ENCODE measurements around the gene TGIF1.

TGIF1 gene

DNA sequence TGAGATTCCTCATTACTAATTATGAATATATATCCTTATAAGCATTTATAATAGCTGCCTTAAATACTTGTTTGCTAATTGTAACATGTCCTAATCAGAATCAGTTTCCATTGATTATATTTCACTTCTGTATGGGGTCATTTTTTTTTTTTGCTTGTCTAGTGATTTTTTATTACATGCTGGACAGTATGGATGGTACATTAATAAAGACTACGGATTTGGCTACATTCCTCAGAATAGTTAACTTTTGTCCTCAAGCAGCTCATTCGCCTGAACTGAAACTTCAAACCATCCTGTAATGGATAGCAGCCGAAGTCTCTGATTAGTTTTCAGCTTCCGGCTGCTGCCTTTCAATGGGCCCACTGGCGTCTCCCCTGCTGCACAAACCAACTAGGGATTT is 11.7 kb downstream of the TGIF1 start:
- TF ChIP-seq, protein P1, sequence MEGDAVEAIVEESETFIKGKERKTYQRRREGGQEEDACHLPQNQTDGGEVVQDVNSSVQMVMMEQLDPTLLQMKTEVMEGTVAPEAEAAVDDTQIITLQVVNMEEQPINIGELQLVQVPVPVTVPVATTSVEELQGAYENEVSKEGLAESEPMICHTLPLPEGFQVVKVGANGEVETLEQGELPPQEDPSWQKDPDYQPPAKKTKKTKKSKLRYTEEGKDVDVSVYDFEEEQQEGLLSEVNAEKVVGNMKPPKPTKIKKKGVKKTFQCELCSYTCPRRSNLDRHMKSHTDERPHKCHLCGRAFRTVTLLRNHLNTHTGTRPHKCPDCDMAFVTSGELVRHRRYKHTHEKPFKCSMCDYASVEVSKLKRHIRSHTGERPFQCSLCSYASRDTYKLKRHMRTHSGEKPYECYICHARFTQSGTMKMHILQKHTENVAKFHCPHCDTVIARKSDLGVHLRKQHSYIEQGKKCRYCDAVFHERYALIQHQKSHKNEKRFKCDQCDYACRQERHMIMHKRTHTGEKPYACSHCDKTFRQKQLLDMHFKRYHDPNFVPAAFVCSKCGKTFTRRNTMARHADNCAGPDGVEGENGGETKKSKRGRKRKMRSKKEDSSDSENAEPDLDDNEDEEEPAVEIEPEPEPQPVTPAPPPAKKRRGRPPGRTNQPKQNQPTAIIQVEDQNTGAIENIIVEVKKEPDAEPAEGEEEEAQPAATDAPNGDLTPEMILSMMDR (IDR thresholded peaks at IDR 0.05; ENCODE audit: insufficient read depth, low read length, missing control alignments): no peak
- CTCF ChIA-PET: interaction anchor here (0.7 to 7.3 kb wide), 6 partner anchors 9 to 204 kb away, joined by 3 to 56 read pairs (median 18); no protein-coding TSS in a partner anchor
- POLR2A ChIA-PET: no interaction called here

DNA sequence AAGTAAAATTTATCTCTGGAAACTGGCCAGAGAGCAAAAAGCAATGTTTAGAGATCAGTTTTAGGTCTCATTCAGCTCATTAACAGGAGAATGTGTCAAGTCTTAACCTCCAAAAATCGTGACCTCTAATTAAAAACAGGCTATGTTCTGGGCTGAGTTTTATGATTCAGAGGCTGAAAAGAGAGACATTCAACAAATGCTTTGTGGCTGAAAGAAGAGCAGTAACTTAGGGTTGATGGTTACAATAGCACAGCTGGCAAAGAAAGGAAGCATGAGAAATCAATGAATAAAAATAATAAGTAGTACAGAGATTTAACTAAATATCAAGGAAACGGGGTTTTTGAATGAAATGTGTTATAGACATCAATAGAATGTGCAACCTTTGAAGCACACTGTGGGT is 13.1 kb downstream of the TGIF1 start:
- TF ChIP-seq, protein P1 (IDR thresholded peaks at IDR 0.05; ENCODE audit: insufficient read depth, low read length, missing control alignments): no peak
- H3K4me3 ChIP-seq (ENCODE audit: low read depth, low read length): no peak overlapping the region
- DNase-seq (ENCODE audit: low read depth, low spot score): no peak
- ChIA-PET POLR2A (interaction anchor here (0.5 kb wide), 1 partner anchor 166 kb away, joined by 3 read pairs; no protein-coding TSS in a partner anchor), CTCF (interaction anchor here (2.7 to 7.3 kb wide), 4 partner anchors 10 to 203 kb away, joined by 8 to 56 read pairs (median 32); no protein-coding TSS in a partner anchor)

More for the DNA sequence above, 11.7 kb downstream of the TGIF1 start:
- no peak for DNase-seq (ENCODE audit: low read depth, low spot score)
- no peak overlapping the region for H3K4me3 ChIP-seq (ENCODE audit: low read depth, low read length)

DNA sequence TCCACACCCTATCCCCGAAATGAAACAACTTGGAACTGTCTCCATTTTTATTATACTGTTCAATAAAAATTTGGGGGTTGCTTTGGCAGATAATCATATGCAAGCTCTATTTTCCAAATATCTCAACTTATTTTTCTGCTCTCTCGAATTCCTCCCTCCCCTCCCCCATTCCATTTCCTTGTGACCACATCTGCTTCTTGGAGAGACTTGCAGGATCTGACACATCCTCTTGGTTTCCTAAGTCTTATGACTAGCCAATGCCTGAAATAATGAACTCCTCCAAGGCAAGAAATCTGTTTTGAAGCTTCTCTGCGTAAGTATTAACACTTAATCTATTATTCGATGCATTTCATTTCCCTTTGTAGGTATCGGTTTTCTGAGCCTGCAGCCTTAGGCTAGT is 16.1 kb downstream of the TGIF1 start:
- DNase-seq (ENCODE audit: low read depth, low spot score): no peak
- ChIA-PET CTCF (interaction anchor here (0.6 to 7.2 kb wide), 9 partner anchors 9 to 200 kb away, joined by 3 to 56 read pairs (median 4); no protein-coding TSS in a partner anchor), POLR2A (interaction anchor here (0.6 to 1.4 kb wide), 5 partner anchors 10 to 138 kb away, joined by 3 to 5 read pairs (median 4); no protein-coding TSS in a partner anchor)
- TF ChIP-seq, protein P1 (IDR thresholded peaks at IDR 0.05; ENCODE audit: insufficient read depth, low read length, missing control alignments): no peak
- H3K4me3 ChIP-seq (ENCODE audit: low read depth, low read length): no peak overlapping the region

DNA sequence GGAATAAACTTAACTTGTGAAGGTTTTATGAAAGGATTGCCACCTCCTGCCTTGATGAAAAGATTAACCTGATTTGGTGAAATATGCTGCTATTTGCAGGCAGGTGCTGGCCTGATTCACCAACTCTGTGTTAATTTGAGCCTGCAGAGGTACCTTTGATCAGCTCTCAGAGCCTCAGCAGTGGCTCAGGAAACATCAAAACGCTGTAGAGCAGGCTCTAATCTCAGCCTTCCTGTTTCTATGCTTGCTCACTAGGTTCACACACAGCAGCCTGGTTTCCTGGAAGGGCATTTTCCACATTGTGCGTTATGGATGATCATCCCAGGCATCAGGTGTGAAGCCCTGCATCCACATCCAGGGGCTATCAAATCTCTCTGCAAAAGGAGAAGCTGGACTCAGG is 16.9 kb downstream of the TGIF1 start:
- ChIA-PET CTCF (interaction anchor here (1.1 to 7.2 kb wide), 7 partner anchors 10 to 199 kb away, joined by 4 to 56 read pairs (median 10); no protein-coding TSS in a partner anchor), POLR2A (interaction anchor here (0.5 to 1.4 kb wide), 2 partner anchors 13 to 14 kb away, joined by 3 to 5 read pairs; no protein-coding TSS in a partner anchor)
- no peak for DNase-seq (ENCODE audit: low read depth, low spot score)
- TF ChIP-seq, protein P1 (IDR thresholded peaks at IDR 0.05; ENCODE audit: insufficient read depth, low read length, missing control alignments): no peak
- no peak overlapping the region for H3K4me3 ChIP-seq (ENCODE audit: low read depth, low read length)

DNA sequence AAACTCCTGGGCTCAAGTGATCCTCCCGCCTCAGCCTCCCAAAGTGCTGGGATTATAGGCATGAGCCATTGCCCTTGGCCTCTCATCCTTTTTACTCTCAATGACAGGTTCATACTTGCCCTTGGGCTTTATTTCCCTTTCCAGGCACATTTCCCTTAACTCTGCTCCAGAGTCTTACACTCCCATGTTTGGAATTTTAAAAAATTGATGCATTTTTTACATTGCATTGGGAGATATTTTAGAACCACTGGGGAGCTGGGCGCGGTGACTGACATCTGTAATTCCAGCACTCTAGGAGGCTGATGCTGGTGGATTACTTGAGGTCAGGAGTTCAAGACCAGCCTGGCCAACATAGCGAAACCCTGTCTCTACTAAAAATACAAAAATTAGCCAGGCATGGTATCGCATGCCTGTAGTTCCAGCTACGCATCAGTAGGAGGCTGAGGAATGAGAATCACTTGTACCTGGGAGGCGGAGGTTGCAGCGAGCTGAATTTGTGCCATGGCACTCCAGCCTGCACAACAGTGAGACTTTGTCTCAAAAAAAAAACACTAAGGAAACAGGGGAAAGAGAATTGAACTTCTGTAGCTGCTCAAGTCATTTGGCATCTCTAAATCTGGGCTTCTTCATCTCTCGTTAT is 18.2 kb downstream of the TGIF1 start:
- ChIA-PET CTCF (interaction anchor here (1.7 to 7.2 kb wide), 4 partner anchors 15 to 197 kb away, joined by 4 to 56 read pairs (median 11); no protein-coding TSS in a partner anchor), POLR2A (no interaction called here)
- TF ChIP-seq, protein P1 (IDR thresholded peaks at IDR 0.05; ENCODE audit: insufficient read depth, low read length, missing control alignments): no peak
- no peak overlapping the region for H3K4me3 ChIP-seq (ENCODE audit: low read depth, low read length)
- no peak for DNase-seq (ENCODE audit: low read depth, low spot score)

DNA sequence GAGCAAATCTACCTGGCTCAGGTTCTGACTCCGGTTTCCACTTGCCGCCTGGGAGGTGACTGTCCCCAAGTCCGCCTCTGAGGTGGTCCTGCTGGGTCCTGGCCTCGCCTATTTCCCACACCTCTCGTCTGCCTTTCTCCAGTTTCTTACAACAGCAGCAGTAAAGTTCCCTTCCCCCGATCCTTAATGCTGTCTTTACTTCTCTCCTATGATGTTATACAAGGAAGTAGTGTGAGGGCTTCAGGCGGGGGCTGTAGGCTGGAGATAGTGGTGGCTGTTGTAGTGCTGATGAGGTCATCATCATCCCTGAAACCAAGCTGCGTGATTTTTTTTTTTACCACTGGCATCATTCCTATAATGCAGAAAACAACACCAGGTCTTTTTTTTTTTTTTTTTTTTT is 18.9 kb downstream of the TGIF1 start:
- DNase-seq (ENCODE audit: low read depth, low spot score): no peak
- H3K4me3 ChIP-seq (ENCODE audit: low read depth, low read length): no peak overlapping the region
- ChIA-PET CTCF (interaction anchor here (1.3 to 7.2 kb wide), 3 partner anchors 15 to 116 kb away, joined by 3 to 56 read pairs (median 6); no protein-coding TSS in a partner anchor), POLR2A (no interaction called here)
- TF ChIP-seq, protein P1 (IDR thresholded peaks at IDR 0.05; ENCODE audit: insufficient read depth, low read length, missing control alignments): no peak

Measured in AG04449 (cell line).